AG09309 (cell line): ENCODE results near the gene DQX1.

Experiments used
- DNase-seq: peaks from one replicate; pipeline ENCODE4 v3.0.0-alpha.2; 2010; ENCODE audit warnings: low read depth
- H3K4me3 ChIP-seq: 2 replicates; pipeline ENCODE4 v1.5.1; 2011; ENCODE audit warnings: mild to moderate bottlenecking, low read depth, low read length, moderate library complexity; ENCODE audit not compliant: control insufficient read depth
- CTCF ChIP-seq: IDR thresholded peaks from 2 replicates; pipeline ENCODE4 v1.5.1; 2011; ENCODE audit warnings: mild to moderate bottlenecking, low read depth, low read length, inconsistent platforms; ENCODE audit not compliant: insufficient read depth, control insufficient read depth; ENCODE audit errors: missing control alignments

The DQX1 gene

GRCh38 chr2:74550231-74550630 lies 24.2 kb upstream of the DQX1 start:
- no peak for DNase-seq
- no peak overlapping the region for H3K4me3 ChIP-seq
- TF ChIP-seq CTCF, result no peak

GRCh38 chr2:74548900-74549826 lies 23.1 kb upstream of the DQX1 start:
- DNase-seq, result no peak
- H3K4me3 ChIP-seq, result peak overlapping the region; percentile 51
- no peak for TF ChIP-seq CTCF

- no peak for TF ChIP-seq CTCF
- DNase-seq, result no peak
- H3K4me3 ChIP-seq, result peak overlapping the region; percentile 32
These were observed 22.4 kb upstream of the DQX1 start for GRCh38 chr2:74548285-74548899.

GRCh38 chr2:74546004-74546403 lies 20.0 kb upstream of the DQX1 start:
- no peak overlapping the region for H3K4me3 ChIP-seq
- DNase-seq, result no peak
- no peak for TF ChIP-seq CTCF

- DNase-seq, result no peak
- H3K4me3 ChIP-seq, result no peak overlapping the region
- no peak for TF ChIP-seq CTCF
These were observed 18.6 kb upstream of the DQX1 start for GRCh38 chr2:74544634-74545033.

GRCh38 chr2:74542978-74543377 lies 16.9 kb upstream of the DQX1 start:
- no peak for TF ChIP-seq CTCF
- DNase-seq, result no peak
- no peak overlapping the region for H3K4me3 ChIP-seq
